Colonic mucosa (tissue), 4 donors: ENCODE results near the gene PLCL2. TPM values are rescaled to one million over a fixed set of nuclear protein-coding genes. Genes with fewer than 3 reads are reported as not detected.

Experiments used
- DNase-seq: peaks from one replicate; pipeline ENCODE4 v3.0.0-alpha.2; 2020
- H3K27ac ChIP-seq: fragments of 200-600 bp; one replicate; pipeline ENCODE4 v1.8.0; 2021
- H3K27me3 ChIP-seq: fragments of 200-600 bp; one replicate; pipeline ENCODE4 v1.8.0; 2021
- H3K36me3 ChIP-seq: fragments of 200-600 bp; one replicate; pipeline ENCODE4 v1.8.0; 2021
- H3K4me1 ChIP-seq: fragments of 200-600 bp; one replicate; pipeline ENCODE4 v1.8.0; 2021; ENCODE audit warnings: mild to moderate bottlenecking
- H3K4me3 ChIP-seq: fragments of 200-600 bp; one replicate; pipeline ENCODE4 v1.8.0; 2021
- H3K9ac ChIP-seq, 2 donors: one replicate each; pipeline ENCODE4 v1.7.0; 2013; ENCODE audit warnings: control low read depth in 2 of 2, low read depth in 2 of 2, low read length in 2 of 2
- H3K9me3 ChIP-seq: fragments of 200-600 bp; one replicate; pipeline ENCODE4 v1.8.0; 2021
- intact Hi-C: fragments of 100-400 bp; cut with DNase I; formaldehyde crosslinking; loops from one replicate; pipeline ENCODE4 v1.14.1; 2022
- total RNA-seq, 2 donors: library from RNA; stranded (reverse); fragmentation: NEBNext Ultra II Directional in 1 of 2; extraction: Animal tissue kit (Norgen Biotek cat#: 25700) in 1 of 2; gene quantifications; one replicate each; pipeline ENCODE4 v1.2.1, GENCODE V29; 2021
- TF ChIP-seq, protein P1 (sequence below): fragments of 200-600 bp; IDR thresholded peaks from one replicate; pipeline ENCODE4 v1.8.0; 2022; ENCODE audit warnings: antibody characterized with exemption, mild to moderate bottlenecking
- donor health status: healthy.
- donor health status: DM: no; HTN: no; CAD: no.
- donor health status: DM: no; HTN: no; CAD: no.

The PLCL2 gene
- total RNA-seq, 2 donors from 2014 or later, result 12.3 to 15.0 TPM

DNA sequence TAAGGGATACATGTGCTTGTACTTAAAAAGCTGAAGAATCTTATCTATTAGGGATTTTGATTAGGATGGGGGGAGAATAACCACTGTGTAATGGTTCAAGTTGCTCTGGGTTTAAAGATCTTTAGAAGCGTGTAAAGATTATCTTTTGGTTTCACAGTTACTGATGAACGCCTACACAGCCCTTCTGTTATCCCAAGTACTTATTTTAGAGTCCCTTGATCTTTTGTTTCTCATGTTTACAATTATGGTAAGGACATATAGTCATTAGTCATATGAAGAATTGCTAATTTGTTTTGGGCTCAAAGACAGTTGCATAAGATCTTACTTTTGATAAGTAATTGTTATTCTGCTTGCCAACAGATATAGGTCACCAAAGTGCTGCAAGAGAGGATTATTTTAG lies 160.1 kb downstream of the PLCL2 start:
- no peak overlapping the region for H3K4me3 ChIP-seq
- H3K27ac ChIP-seq, result no peak overlapping the region
- intact Hi-C loops, result no loop called here
- DNase-seq, result no peak
- TF ChIP-seq, protein P1, sequence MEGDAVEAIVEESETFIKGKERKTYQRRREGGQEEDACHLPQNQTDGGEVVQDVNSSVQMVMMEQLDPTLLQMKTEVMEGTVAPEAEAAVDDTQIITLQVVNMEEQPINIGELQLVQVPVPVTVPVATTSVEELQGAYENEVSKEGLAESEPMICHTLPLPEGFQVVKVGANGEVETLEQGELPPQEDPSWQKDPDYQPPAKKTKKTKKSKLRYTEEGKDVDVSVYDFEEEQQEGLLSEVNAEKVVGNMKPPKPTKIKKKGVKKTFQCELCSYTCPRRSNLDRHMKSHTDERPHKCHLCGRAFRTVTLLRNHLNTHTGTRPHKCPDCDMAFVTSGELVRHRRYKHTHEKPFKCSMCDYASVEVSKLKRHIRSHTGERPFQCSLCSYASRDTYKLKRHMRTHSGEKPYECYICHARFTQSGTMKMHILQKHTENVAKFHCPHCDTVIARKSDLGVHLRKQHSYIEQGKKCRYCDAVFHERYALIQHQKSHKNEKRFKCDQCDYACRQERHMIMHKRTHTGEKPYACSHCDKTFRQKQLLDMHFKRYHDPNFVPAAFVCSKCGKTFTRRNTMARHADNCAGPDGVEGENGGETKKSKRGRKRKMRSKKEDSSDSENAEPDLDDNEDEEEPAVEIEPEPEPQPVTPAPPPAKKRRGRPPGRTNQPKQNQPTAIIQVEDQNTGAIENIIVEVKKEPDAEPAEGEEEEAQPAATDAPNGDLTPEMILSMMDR, result no peak
- no peaks in the 10 kb centered on the region for H3K27me3 ChIP-seq
- H3K36me3 ChIP-seq, result no peaks in the 10 kb centered on the region
- no peaks in the 10 kb centered on the region for H3K9me3 ChIP-seq
- no peak overlapping the region for H3K9ac ChIP-seq
- H3K4me1 ChIP-seq, result no peaks in the 10 kb centered on the region

DNA sequence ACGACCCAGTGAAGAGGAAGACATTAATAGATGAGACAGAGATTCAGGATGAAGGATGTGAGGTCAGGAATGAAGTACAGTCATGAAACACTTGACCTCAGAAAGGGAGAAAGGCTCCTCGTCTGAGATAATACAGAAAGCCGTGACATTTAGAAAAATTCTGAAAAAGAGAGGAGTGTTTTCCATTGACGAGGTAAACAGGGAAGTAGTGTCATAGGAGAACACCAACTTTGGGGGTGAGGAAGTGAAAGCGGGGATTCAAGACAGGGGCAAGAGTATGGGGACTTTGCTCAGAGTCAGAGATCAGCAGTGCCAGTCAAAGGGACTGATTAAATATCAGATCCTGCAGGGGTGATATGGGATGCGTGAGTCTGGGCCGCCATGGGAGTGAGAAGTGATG lies 160.9 kb downstream of the PLCL2 start:
- Histone ChIP-seq H3K27me3 (no peaks in the 10 kb centered on the region), H3K36me3 (no peaks in the 10 kb centered on the region), H3K4me1 (no peaks in the 10 kb centered on the region), H3K9ac (no peak overlapping the region), H3K4me3 (no peak overlapping the region), H3K9me3 (no peaks in the 10 kb centered on the region), H3K27ac (no peak overlapping the region)
- TF ChIP-seq, protein P1, result no peak
- intact Hi-C loops, result no loop called here
- no peak for DNase-seq

- H3K27me3 ChIP-seq, result no peaks in the 10 kb centered on the region
- TF ChIP-seq, protein P1, result no peak
- DNase-seq, result no peak
- intact Hi-C loops, result no loop called here
- no peaks in the 10 kb centered on the region for H3K9me3 ChIP-seq
- no peaks in the 10 kb centered on the region for H3K4me1 ChIP-seq
- no peak overlapping the region for H3K9ac ChIP-seq
- H3K36me3 ChIP-seq, result no peaks in the 10 kb centered on the region
- H3K27ac ChIP-seq, result no peak overlapping the region
- H3K4me3 ChIP-seq, result no peak overlapping the region
These were observed 161.9 kb downstream of the PLCL2 start for GRCh38 chr3:17046623-17047022.

- no peaks in the 10 kb centered on the region for H3K9me3 ChIP-seq
- H3K9ac ChIP-seq, result no peak overlapping the region
- TF ChIP-seq, protein P1, result no peak
- no peak overlapping the region for H3K4me3 ChIP-seq
- intact Hi-C loops, result no loop called here
- no peaks in the 10 kb centered on the region for H3K36me3 ChIP-seq
- no peak for DNase-seq
- H3K27me3 ChIP-seq, result no peaks in the 10 kb centered on the region
- H3K27ac ChIP-seq, result no peak overlapping the region
- H3K4me1 ChIP-seq, result no peaks in the 10 kb centered on the region
These were observed 162.4 kb downstream of the PLCL2 start for GRCh38 chr3:17047162-17047561.

GRCh38 chr3:17047894-17048293 lies 163.1 kb downstream of the PLCL2 start:
- no peaks in the 10 kb centered on the region for H3K27me3 ChIP-seq
- no peaks in the 10 kb centered on the region for H3K4me1 ChIP-seq
- no peaks in the 10 kb centered on the region for H3K9me3 ChIP-seq
- intact Hi-C loops, result no loop called here
- H3K36me3 ChIP-seq, result no peaks in the 10 kb centered on the region
- H3K4me3 ChIP-seq, result no peak overlapping the region
- no peak overlapping the region for H3K9ac ChIP-seq
- TF ChIP-seq, protein P1, result no peak
- H3K27ac ChIP-seq, result no peak overlapping the region
- DNase-seq, result no peak

DNA sequence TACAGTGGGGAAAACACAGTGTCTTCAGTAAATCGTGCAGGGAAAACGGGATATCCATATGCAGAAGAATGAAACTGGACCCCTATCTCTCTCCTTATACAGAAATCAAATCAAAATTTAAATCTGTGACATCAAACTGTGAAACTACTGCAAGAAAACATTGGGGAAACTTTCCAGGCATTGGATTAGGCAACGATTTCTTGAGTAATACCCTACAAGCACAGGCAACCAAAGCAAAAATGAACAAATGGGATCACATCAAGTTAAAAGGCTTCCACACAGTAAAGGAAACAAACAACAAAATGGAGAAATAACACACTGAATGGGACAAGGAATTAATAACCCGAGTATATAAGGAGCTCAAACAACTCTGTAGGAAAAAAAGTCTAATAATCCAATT lies 165.3 kb downstream of the PLCL2 start:
- no peak overlapping the region for H3K4me3 ChIP-seq
- H3K9ac ChIP-seq, result no peak overlapping the region
- DNase-seq, result no peak
- H3K36me3 ChIP-seq, result no peaks in the 10 kb centered on the region
- intact Hi-C loops, result no loop called here
- H3K27me3 ChIP-seq, result no peaks in the 10 kb centered on the region
- TF ChIP-seq, protein P1, result no peak
- no peaks in the 10 kb centered on the region for H3K9me3 ChIP-seq
- H3K4me1 ChIP-seq, result no peaks in the 10 kb centered on the region
- H3K27ac ChIP-seq, result no peak overlapping the region
